WERI-Rb-1 (cell line): Measurements from ENCODE around the gene SIVA1.

Experiments
- DNase-seq: peaks from one replicate; pipeline ENCODE4 v3.0.0-alpha.2; 2020
- H3K27ac ChIP-seq: fragments of 250-450 bp; sonication (Bioruptor Pico); 2 replicates; pipeline ENCODE4 v1.5.1; 2020; ENCODE audit warnings: mild to moderate bottlenecking, moderate library complexity
- H3K27me3 ChIP-seq: fragments of 250-450 bp; sonication (Bioruptor Pico); 2 replicates; pipeline ENCODE4 v1.5.1; 2021; ENCODE audit warnings: mild to moderate bottlenecking, low read depth, moderate library complexity; ENCODE audit not compliant: insufficient read depth, severe bottlenecking
- H3K36me3 ChIP-seq: fragments of 250-450 bp; sonication (Bioruptor Pico); 2 replicates; pipeline ENCODE4 v1.5.1; 2020; ENCODE audit warnings: mild to moderate bottlenecking, moderate library complexity
- H3K4me3 ChIP-seq: 2 replicates; pipeline ENCODE4 v1.5.1; 2011; ENCODE audit warnings: low read depth, mild to moderate bottlenecking, control low read depth, low read length
- H3K9me3 ChIP-seq: fragments of 250-450 bp; sonication (Bioruptor Pico); 2 replicates; pipeline ENCODE4 v1.5.1; 2021; ENCODE audit warnings: mild to moderate bottlenecking, moderate library complexity; ENCODE audit not compliant: severe bottlenecking
- CTCF ChIP-seq: IDR thresholded peaks from 2 replicates; pipeline ENCODE4 v1.5.1; 2011; ENCODE audit warnings: low read depth, mild to moderate bottlenecking, control low read depth, inconsistent platforms, low read length

The SIVA1 gene

DNA sequence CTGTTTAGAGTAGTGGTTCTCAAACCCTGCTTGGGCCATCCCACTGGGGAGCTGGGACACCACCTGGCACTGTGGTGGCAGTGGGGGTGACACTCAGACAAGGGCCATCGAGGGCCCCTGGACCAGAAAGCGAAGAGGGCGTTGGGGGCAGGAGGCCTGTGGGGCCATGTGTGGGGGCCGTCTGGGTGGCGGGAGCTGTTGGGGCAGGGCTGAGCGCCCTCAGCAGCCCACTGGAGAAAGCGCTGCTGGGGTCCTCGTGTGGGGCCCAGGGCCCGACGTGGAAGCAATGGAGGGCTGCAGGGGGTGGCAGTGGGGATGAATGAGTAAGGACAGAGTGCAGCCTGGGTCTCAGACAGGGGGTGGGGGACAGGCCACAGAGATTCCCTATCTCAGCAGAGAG is 34.8 kb upstream of the SIVA1 start:
- no peak overlapping the region for H3K27ac ChIP-seq
- no peak for DNase-seq
- peaks cover 5% of the 10 kb centered on the region for H3K36me3 ChIP-seq

GRCh38 chr14:104718871-104719270 is 34.1 kb upstream of the SIVA1 start:
- Histone ChIP-seq H3K27ac (no peak overlapping the region), H3K4me3 (no peak overlapping the region), H3K27me3 (no peaks in the 10 kb centered on the region), H3K9me3 (no peaks in the 10 kb centered on the region), H3K36me3 (peaks cover 5% of the 10 kb centered on the region)
- no peak for DNase-seq
- TF ChIP-seq CTCF: no peak

More for the DNA sequence above, 34.8 kb upstream of the SIVA1 start:
- Histone ChIP-seq H3K27me3 (no peaks in the 10 kb centered on the region), H3K4me3 (no peak overlapping the region), H3K9me3 (no peaks in the 10 kb centered on the region)
- TF ChIP-seq CTCF: no peak

DNA sequence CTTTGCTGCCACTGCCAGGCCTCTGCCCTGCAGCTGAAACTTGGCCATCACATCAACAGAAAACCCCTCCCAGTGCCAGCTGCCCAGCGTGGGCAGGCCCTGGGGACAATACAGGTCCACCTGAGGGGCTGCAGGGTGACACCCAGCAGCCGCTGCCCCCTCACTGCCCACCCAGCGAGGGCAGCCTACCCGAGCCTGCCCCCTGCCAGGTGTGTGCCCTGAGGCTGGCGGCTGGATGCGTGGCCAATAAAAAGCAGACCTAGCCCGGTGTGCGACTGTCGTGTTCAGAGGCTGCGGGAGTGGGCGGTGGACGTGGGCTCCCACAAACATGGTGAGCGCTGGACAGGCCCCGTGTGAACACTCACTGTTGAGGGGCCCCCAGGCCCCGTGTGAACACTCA is 33.6 kb upstream of the SIVA1 start:
- Histone ChIP-seq H3K27ac (no peak overlapping the region), H3K9me3 (no peaks in the 10 kb centered on the region), H3K4me3 (no peak overlapping the region), H3K27me3 (no peaks in the 10 kb centered on the region), H3K36me3 (peaks cover 5% of the 10 kb centered on the region)
- TF ChIP-seq CTCF: no peak
- no peak for DNase-seq

- H3K27me3 ChIP-seq: no peaks in the 10 kb centered on the region
- no peak overlapping the region for H3K27ac ChIP-seq
Observed at GRCh38 chr14:104721505-104722431, 31.2 kb upstream of the SIVA1 start.

DNA sequence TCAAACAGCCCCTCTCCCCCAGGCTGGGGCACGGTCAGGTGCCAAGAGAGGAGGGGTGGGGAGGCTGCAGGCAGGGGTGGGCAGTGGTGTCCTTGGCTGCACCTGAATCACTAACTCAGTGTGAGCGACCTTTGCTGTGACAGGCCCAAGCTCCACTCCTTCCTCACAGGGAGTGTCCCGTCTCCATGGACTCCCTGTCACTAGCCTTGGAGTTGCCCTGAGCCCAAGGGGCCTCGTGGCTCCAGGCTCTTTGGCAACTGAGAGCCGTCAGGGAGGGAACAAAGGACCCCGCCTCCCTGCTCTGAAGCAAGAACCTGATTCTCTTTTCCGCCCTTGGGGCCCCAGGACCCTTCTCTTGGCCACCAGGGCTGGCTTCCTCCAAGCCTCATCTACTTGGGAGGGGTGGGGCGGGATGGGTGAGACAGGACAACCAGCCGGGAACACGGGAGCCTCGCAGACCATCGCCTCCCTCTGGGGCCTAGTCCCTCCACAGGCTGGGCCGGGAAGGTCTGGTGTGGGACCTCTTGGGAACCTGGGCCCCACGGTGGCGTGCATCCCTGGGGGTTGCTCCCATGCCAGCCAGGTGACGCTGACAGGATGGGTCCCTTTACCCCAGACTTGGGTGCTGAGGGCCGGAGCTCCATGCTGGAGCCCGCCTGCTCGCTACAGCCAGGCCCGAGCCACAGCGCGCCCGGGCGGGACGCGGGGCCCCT is 29.9 kb upstream of the SIVA1 start:
- Histone ChIP-seq H3K4me3 (no peak overlapping the region), H3K27ac (peak overlapping the region; percentile 14; the same call in 1 of the 2 replicates)
- TF ChIP-seq CTCF: no peak

More at GRCh38 chr14:104721505-104722431, 31.2 kb upstream of the SIVA1 start:
- H3K4me3 ChIP-seq: no peak overlapping the region
- TF ChIP-seq CTCF: no peak
- H3K36me3 ChIP-seq: no peaks in the 10 kb centered on the region; the same call in 1 of the 2 replicates
- H3K9me3 ChIP-seq: no peaks in the 10 kb centered on the region
- no peak for DNase-seq

More for the DNA sequence above, 29.9 kb upstream of the SIVA1 start:
- no peak for DNase-seq
- Histone ChIP-seq H3K27me3 (no peaks in the 10 kb centered on the region), H3K9me3 (no peaks in the 10 kb centered on the region), H3K36me3 (no peaks in the 10 kb centered on the region; the same call in 1 of the 2 replicates)
